8988T (cell line): ENCODE results near the gene VPS37B.
"Not testable (repeated sequence)": the region's sequence is repeated elsewhere in the genome, so short reads cannot be mapped to it uniquely, and the experiment has no call there.

Source experiments
- DNase-seq: peaks from one replicate; pipeline ENCODE4 v3.0.0; 2011

VPS37B gene

GRCh38 chr12:122895704-122896636 is at the start of gene VPS37B:
Gene VPS37B, minus strand, starts transcription at chr12:122896124. Its CDS starts 62 bp downstream, at chr12:122896062.
- DNase-seq, result peak; percentile 78

GRCh38 chr12:122944605-122945592 is 49.0 kb upstream of the VPS37B start:
- DNase-seq, result no peak

- DNase-seq, result peak; percentile 6
These were observed 47.3 kb upstream of the VPS37B start for GRCh38 chr12:122943196-122943595.

GRCh38 chr12:122942637-122943036 is 46.7 kb upstream of the VPS37B start:
- peak; percentile 5 for DNase-seq

GRCh38 chr12:122941351-122941750 is 45.4 kb upstream of the VPS37B start:
- not testable (repeated sequence) for DNase-seq

- DNase-seq, result no peak
These were observed 43.2 kb upstream of the VPS37B start for GRCh38 chr12:122939125-122939524.

- DNase-seq, result no peak
These were observed 41.7 kb upstream of the VPS37B start for GRCh38 chr12:122937622-122938091.

GRCh38 chr12:122935318-122935717 is 39.4 kb upstream of the VPS37B start:
- no peak for DNase-seq

- no peak for DNase-seq
These were observed 38.8 kb upstream of the VPS37B start for GRCh38 chr12:122934722-122935121.

- DNase-seq, result no peak
These were observed 36.3 kb upstream of the VPS37B start for GRCh38 chr12:122932207-122932606.

GRCh38 chr12:122929812-122930211 is 33.9 kb upstream of the VPS37B start:
- DNase-seq, result no peak

- DNase-seq, result no peak
These were observed 33.2 kb upstream of the VPS37B start for GRCh38 chr12:122929148-122929538.

GRCh38 chr12:122928404-122929147 is 32.7 kb upstream of the VPS37B start:
- no peak for DNase-seq

GRCh38 chr12:122927756-122928403 is 32.0 kb upstream of the VPS37B start:
- DNase-seq, result no peak

- DNase-seq, result no peak
These were observed 26.0 kb upstream of the VPS37B start for GRCh38 chr12:122921917-122922316.

- DNase-seq, result no peak
These were observed 24.8 kb upstream of the VPS37B start for GRCh38 chr12:122920687-122921086.

GRCh38 chr12:122918827-122919226 is 22.9 kb upstream of the VPS37B start:
- no peak for DNase-seq

- no peak for DNase-seq
These were observed 21.7 kb upstream of the VPS37B start for GRCh38 chr12:122917507-122918121.

- DNase-seq, result no peak
These were observed 13.7 kb upstream of the VPS37B start for GRCh38 chr12:122909442-122910288.

GRCh38 chr12:122908915-122909314 is 13.0 kb upstream of the VPS37B start:
- no peak for DNase-seq
